ENCODE measurements around the gene CPN1. TPM values are rescaled to one million over a fixed set of nuclear protein-coding genes. Genes with fewer than 3 reads are reported as not detected.

Gene CPN1
- total and polyA plus RNA-seq, 2 donors (not counting 3 experiments of a cell fraction or from before 2014, with no cell fraction given): not detected

DNA sequence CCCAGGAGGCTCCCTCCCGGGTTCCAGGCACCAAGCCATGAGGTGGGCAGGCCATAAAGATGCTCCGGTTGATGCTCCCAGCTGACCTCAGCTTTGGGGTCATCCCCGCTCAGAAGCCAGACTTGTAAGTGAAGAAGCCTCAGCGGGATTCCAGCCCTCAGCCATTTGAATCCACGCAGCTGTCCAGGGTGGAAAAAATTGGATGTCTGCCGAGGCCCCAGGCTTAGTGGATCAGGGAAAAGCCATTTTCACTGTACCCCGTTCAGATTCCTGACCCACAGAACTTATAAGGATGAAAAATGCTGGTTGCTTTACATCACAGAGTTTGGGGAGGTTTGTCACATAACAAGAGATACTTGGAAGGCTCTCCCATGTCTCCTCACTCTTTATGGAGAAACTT lies 49.2 kb upstream of the CPN1 start:
- no peaks in the 10 kb centered on the region for H3K79me2 ChIP-seq (ENCODE audit: control insufficient read depth, insufficient read depth, low read length)
- dilution Hi-C loops (cut with MboI; ENCODE audit: extremely low pct_ligation_motif_present, low sequenced_read_pairs): no loop called here
- intact Hi-C loops (cut with micrococcal nuclease): no loop called here
- no peak overlapping the region for H2AFZ ChIP-seq (ENCODE audit: low read depth, low read length)
- H3K36me3 ChIP-seq (ENCODE audit: control insufficient read depth in 2 of 2, extremely low read depth in 1 of 2, insufficient read depth in 2 of 2, low read length in 2 of 2): no peaks in the 10 kb centered on the region
- H3K4me1 ChIP-seq (ENCODE audit: control insufficient read depth, extremely low read depth, insufficient read depth, low read length): no peaks in the 10 kb centered on the region
- ChIA-PET POLR2A (no interaction called here), CTCF (no interaction called here)
- no peaks in the 10 kb centered on the region for H3K9me3 ChIP-seq (replicated peaks; ENCODE audit: control insufficient read depth, insufficient read depth, low read length)
- H3K27ac ChIP-seq (ENCODE audit: insufficient read depth, low read depth, low read length): no peak overlapping the region
- H3K4me2 ChIP-seq (ENCODE audit: insufficient read depth, low read length): no peak overlapping the region
- no peak for DNase-seq (ENCODE audit: low read depth, low spot score)
- H3K9ac ChIP-seq (replicated peaks; ENCODE audit: extremely low read depth, insufficient read depth, low read length): no peak overlapping the region
- TF ChIP-seq EZH2 (IDR thresholded peaks at IDR 0.05; ENCODE audit: borderline replicate concordance, low read depth, low read length, severe bottlenecking): no peak
- no peak for TF ChIP-seq MYC (IDR thresholded peaks at IDR 0.05; ENCODE audit: low read depth, low read length)
- no peaks in the 10 kb centered on the region for H3K9me1 ChIP-seq (replicated peaks; ENCODE audit: control insufficient read depth, extremely low read depth, insufficient read depth, low read length)
- FAIRE-seq: no peak
- H4K20me1 ChIP-seq (replicated peaks; ENCODE audit: control insufficient read depth, extremely low read depth, insufficient read depth, low read length): no peaks in the 10 kb centered on the region
- H3K4me3 ChIP-seq (replicated peaks in 1 of 3; ENCODE audit: insufficient read depth in 1 of 3, low read depth in 1 of 3, low read length in 3 of 3): no peak overlapping the region
- H3K27me3 ChIP-seq (ENCODE audit: control insufficient read depth in 2 of 2, insufficient read depth in 2 of 2, low read length in 2 of 2): peaks cover 4 to 9% of the 10 kb centered on the region in 2 experiments
- BruUV-seq (replicated peaks): no TSS peak

DNA sequence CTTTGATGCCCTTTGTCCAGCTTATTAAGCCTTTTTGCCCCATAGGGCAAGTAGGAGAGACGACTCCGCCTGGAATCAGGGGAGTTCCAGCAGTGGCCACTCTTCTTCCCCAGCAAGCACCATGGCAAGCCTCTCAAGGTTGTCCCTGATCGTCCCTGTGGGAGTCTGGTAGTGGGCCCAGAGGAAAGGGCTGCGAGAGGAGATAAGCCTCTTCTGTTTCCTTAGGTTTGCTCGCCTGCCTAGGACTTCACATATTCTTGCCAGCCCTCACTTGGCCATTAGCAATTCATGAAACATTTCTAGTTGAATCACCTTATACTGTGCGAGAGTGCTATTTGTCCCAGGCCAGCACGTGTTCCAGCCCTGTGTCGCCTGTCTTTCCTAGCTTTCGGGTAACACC lies 47.8 kb upstream of the CPN1 start:
- Histone ChIP-seq H3K4me3 (replicated peaks in 1 of 3; ENCODE audit: insufficient read depth in 1 of 3, low read depth in 1 of 3, low read length in 3 of 3) (no peak overlapping the region), H3K4me1 (ENCODE audit: control insufficient read depth, extremely low read depth, insufficient read depth, low read length) (no peaks in the 10 kb centered on the region), H3K36me3 (ENCODE audit: control insufficient read depth in 2 of 2, extremely low read depth in 1 of 2, insufficient read depth in 2 of 2, low read length in 2 of 2) (no peaks in the 10 kb centered on the region), H4K20me1 (replicated peaks; ENCODE audit: control insufficient read depth, extremely low read depth, insufficient read depth, low read length) (no peaks in the 10 kb centered on the region), H3K79me2 (ENCODE audit: control insufficient read depth, insufficient read depth, low read length) (no peaks in the 10 kb centered on the region), H2AFZ (ENCODE audit: low read depth, low read length) (no peak overlapping the region), H3K4me2 (ENCODE audit: insufficient read depth, low read length) (no peak overlapping the region), H3K27me3 (ENCODE audit: control insufficient read depth in 2 of 2, insufficient read depth in 2 of 2, low read length in 2 of 2) (peaks cover 2 to 3% of the 10 kb centered on the region in 2 experiments), H3K27ac (ENCODE audit: insufficient read depth, low read depth, low read length) (no peak overlapping the region), H3K9me3 (replicated peaks; ENCODE audit: control insufficient read depth, insufficient read depth, low read length) (no peaks in the 10 kb centered on the region), H3K9me1 (replicated peaks; ENCODE audit: control insufficient read depth, extremely low read depth, insufficient read depth, low read length) (no peaks in the 10 kb centered on the region), H3K9ac (replicated peaks; ENCODE audit: extremely low read depth, insufficient read depth, low read length) (no peak overlapping the region)
- ChIA-PET POLR2A (interaction anchor here (0.6 kb wide), 1 partner anchor 506 kb away, joined by 3 read pairs; no protein-coding TSS in a partner anchor), CTCF (interaction anchor here (0.6 to 2.0 kb wide), 4 partner anchors 9 to 362 kb away, joined by 3 to 8 read pairs (median 3); no protein-coding TSS in a partner anchor)
- FAIRE-seq: no peak
- TF ChIP-seq EZH2 (IDR thresholded peaks at IDR 0.05; ENCODE audit: borderline replicate concordance, low read depth, low read length, severe bottlenecking) (no peak), GATA2 (IDR thresholded peaks at IDR 0.05; ENCODE audit: insufficient read depth, insufficient read length, low read depth, low read length) (no peak), FOS (IDR thresholded peaks at IDR 0.05; ENCODE audit: borderline replicate concordance, insufficient read depth, low read length) (no peak), POLR2AphosphoS5 (IDR thresholded peaks at IDR 0.05; ENCODE audit: insufficient read depth, low read depth, low read length) (no peak)
- TF ChIP-seq, protein P1, sequence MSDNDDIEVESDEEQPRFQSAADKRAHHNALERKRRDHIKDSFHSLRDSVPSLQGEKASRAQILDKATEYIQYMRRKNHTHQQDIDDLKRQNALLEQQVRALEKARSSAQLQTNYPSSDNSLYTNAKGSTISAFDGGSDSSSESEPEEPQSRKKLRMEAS (IDR thresholded peaks at IDR 0.05; ENCODE audit: insufficient read depth, insufficient read length): peak; percentile 37
- no TSS peak for BruUV-seq (replicated peaks)
- DNase-seq (ENCODE audit: low read depth, low spot score): peak; percentile 88
- dilution Hi-C loops (cut with MboI; ENCODE audit: extremely low pct_ligation_motif_present, low sequenced_read_pairs): no loop called here
- intact Hi-C loops (cut with micrococcal nuclease): no loop called here
